Ammon's horn (tissue), 1 donor: ENCODE data around the gene NCCRP1.

Experiments
- DNase-seq: peaks from one replicate; pipeline ENCODE4 v3.0.0-alpha.2; 2016; ENCODE audit warnings: low spot score

NCCRP1 gene

DNA sequence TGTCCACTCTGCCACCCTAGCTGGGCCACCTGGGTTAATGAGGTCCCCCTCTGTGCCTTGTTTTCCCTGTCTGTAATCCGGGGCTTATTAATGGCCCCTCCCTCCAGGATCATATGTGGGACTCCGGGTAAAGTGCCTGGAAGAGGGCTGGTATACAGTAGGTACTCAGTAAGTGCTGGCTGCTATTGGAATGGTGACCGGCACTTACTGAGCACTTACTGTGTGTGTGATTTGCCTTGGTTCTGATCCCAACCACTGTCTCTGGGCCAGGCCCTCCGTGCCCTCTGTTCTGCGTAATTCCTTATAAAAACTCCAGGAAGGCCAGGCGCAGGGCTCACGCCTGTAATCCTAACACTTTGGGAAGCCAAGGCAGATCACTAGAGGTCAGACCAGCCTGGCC is 30.9 kb upstream of the NCCRP1 start:
- DNase-seq, result no peak

DNA sequence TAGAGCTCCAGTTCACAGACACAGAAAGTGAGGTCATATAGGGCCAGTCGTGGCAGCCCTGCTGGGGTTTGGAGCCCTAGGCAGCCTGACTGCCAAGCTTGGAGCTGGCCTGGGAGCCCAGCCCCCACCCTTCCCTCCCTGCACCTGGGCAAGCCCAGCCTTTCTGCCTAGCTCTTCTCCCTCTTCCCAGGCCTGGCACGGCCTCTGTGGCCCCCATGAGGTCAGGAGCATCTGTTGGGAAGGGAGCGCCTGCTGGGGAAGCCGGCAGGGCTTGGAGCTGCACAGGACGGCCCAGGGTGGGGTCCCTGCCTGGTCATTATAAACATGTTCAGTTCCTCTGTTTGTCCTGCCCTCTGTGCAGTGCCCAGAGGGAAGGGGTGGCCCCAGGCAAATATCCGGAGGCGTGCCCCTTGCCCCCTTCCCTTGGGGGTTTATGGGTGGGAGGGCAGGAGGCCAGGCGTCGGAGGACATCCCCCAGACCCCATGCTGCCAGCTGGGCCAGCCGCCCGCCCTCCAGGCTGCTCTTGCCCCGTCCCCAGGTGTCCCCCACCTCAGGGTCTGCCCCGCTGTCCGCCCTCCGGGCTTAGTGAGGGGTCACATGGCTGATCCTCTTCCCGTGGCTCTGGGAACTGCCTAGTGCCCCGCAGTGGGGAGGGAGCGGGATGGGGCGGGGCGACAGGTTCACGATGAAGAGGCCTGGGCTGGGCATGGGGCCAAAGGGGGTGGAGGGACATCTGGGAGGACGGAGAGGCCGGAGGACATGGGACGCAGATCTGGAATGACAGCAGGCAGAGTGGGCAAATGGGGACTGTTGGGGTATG is 30.0 kb upstream of the NCCRP1 start:
- DNase-seq, result peak; percentile 25

DNA sequence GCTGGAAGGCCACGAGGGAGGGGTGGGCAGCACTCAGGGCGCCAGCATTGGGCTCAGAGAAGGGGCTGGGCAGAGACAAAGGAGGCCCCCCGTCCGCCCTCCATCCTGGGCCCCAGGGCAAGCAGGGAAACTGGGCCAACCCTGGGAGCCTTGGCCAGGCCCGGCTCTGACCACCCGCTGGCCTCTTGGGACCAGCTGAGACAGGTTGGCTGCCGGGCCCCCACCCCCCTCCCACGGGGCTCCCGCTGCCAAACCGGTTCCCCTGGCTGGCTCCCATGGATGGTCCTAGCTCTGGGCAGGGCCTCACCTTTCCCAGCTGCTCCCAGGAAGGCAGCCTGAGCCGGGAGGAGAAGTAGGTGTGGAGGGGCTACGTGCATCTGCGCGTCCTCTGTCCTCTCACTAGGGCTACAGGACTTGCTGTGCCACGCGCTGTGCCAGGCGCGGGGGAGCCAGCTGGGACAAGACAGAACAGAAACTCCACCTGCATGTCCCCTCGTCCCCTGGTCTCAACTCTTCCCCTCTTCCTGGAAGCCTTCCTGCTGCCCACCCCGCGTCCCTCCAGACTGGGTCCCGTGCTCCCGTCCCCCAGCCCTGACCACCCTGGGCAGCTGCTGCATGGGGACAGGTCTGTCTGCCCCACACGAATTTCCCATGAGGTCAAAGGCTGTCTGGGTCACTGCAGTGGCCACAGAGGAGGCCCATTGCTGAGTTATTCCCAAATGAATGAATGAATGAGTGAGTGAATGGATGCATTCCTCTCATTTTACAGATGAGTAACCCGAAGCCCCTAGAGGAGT is 29.1 kb upstream of the NCCRP1 start:
- no peak for DNase-seq

DNA sequence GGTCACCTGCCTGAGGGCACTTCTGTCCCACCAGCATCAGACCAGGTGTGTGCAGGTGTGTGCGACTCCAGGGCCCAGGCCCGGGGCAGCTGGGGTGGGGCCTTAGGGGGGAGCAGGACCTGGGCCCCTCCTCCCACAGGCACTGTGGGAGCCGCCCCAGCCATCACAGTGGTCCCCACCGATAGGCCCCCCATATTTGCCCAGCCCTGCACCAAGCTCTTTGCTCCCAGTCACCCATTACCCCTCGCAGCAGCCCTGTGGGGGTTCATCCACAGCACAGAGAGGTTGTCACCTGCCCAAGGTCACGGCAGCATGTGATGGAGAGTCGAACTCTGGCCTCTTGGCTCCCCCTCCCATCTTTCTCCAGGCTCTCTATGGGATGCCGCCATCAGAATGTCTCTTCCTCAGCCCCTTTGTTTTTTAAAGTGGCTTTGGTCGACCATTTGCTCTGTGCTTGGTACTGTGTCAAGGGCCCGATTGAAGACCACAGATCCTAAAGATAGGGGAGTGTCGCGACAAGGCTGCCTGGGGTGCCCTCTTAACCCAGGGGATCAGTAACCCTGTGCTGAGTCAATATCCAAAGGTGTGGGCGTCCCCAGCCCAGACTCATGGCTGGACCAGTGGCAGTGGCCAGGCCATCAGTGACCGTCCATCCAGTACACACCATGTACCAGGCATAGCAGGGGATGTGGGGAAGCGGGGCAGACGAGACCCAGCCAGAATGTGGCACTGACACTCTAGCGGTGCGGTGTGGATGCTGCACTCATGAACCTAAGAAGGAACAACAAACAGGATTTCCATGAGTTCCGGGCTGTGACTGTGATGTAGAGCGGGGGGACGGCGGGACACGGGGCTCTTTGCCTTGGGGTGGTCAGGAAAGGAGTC is 28.3 kb upstream of the NCCRP1 start:
- no peak for DNase-seq

DNA sequence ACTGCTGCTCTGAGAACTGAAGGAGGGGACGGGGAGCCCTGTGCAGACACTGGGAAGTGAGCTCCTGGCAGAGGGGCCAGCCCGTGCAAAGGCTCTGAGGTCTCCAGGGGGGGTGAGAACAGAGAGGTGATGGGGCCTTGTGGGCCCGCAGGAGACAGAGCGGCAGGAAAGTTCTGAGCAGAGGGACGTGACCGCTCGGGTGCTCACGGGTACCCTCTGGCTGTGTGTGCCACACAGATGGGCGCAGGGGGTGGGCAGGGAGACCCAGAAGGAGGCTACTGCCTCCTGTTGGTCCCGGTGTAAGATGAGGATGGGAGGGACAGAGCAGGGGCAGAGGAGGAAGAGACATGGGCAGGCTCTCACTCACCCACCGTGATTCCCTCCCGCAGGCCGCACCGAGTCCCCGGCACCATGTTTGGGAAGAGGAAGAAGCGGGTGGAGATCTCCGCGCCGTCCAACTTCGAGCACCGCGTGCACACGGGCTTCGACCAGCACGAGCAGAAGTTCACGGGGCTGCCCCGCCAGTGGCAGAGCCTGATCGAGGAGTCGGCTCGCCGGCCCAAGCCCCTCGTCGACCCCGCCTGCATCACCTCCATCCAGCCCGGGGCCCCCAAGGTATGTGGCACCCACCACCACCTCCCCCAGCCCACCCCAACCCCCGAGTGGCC is 27.5 kb upstream of the NCCRP1 start:
- DNase-seq, result no peak

DNA sequence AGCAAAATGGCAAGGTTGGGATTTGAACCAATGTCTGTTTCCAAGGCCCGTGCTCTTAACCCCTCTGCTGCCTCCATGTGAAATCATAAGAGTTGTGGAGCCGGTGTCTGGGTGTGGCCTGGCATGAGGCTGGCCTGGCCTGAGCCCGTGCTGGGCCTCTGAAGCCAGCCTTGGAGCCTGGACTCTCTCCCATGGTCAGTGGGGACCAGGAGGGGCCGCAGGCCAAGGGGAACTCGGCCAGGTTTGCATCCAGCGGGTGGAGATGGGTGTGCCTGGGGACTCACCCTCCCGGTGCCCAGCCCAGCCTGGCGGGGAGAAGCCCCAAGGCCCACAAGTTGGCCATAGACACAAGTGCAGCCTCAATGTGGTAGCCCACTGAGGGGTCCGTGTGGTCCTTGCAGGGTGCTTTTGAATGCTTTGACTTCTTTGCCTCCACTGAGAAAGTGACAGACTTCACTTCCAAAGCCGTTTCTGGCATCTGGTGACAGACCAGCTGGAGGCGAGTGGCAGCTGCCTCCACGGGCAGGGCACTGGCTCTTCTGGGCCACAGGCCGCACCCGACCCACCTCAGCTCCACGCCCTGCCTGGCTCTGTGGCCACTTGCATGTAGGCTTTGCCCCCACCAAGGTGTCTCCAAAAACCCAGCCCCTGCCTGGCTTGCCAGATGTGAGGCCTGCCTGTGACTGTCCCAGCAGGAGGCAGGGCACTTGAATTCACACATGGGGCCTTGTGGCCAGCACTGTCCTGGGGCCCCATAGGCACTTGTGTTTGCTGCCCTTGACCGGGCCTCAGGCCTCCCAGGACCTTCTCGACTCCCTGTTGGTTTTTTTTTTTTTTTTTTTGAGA is 26.2 kb upstream of the NCCRP1 start:
- DNase-seq, result no peak

DNA sequence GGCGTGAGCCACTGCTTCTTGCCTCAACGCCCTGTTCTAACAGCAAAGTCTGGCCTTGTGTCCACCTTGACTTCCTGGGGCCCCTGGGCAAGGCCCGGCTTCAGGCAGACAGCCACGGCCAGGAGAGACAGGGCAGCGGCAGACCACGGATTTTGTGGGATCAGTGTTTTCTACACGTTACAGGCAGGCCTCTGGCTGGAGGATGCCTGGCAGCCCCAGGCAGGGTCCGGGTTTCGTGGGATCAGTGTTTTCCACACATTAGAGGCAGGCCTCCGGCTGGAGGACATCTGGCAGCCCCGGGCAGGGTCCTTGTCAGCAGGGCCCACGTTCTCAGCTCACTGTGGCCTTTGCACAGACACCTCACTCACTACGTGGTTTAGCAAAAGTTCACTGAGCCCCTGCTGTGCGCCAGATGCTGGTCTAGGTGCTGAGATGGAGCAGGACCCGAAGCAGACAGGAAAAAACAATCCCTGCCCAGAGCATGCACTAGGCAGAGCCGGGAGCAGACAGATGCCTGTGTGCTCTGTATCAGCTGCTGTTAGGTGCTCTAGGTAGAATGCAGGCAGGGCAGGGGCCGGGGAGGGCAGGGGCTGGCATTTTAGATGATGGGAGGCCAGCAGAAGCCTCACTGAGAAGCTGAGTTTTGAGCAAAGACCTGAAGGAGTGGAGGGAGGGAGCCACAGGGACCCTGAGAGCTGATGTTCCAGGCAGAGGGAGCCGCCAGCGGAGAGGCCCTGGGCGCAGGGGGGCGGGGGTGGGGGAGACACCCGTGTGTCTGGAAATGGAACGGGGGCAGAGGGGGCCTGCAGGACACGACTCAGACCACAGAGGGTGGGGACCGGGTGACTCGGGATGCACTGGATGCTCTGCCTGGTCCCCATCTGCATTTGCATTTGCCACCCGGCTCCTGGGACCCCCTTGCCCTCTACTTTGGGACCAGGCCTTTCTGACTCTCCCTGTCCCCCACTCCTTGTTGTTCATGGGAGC is 25.0 kb upstream of the NCCRP1 start:
- DNase-seq, result no peak

DNA sequence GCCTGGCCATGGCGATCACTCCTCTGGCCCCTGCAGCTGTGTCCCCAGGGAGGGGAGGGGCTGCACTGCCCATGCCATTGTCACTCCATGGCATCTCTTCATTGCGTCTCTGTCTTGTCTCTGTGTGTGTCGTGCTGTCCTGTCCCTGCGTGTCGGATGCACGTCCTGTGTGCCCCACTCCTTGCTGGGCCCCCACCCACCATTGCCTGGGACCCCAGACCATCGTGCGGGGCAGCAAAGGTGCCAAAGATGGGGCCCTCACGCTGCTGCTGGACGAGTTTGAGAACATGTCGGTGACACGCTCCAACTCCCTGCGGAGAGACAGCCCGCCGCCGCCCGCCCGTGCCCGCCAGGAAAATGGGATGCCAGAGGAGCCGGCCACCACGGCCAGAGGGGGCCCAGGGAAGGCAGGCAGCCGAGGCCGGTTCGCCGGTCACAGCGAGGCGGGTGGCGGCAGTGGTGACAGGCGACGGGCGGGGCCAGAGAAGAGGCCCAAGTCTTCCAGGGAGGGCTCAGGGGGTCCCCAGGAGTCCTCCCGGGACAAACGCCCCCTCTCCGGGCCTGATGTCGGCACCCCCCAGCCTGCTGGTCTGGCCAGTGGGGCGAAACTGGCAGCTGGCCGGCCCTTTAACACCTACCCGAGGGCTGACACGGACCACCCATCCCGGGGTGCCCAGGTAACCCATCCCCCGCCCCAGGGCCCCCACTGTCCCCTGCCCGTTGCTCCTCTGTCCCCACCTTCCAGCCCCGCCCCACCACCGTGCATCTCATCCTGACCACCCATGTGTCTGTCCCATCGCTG is 23.9 kb upstream of the NCCRP1 start:
- no peak for DNase-seq

DNA sequence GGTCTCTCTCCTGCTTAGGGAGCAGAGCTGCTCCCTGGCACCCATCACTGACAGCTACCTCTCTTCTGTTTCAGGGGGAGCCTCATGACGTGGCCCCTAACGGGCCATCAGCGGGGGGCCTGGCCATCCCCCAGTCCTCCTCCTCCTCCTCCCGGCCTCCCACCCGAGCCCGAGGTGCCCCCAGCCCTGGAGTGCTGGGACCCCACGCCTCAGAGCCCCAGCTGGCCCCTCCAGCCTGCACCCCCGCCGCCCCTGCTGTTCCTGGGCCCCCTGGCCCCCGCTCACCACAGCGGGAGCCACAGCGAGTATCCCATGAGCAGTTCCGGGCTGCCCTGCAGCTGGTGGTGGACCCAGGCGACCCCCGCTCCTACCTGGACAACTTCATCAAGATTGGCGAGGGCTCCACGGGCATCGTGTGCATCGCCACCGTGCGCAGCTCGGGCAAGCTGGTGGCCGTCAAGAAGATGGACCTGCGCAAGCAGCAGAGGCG is 23.2 kb upstream of the NCCRP1 start:
- no peak for DNase-seq

DNA sequence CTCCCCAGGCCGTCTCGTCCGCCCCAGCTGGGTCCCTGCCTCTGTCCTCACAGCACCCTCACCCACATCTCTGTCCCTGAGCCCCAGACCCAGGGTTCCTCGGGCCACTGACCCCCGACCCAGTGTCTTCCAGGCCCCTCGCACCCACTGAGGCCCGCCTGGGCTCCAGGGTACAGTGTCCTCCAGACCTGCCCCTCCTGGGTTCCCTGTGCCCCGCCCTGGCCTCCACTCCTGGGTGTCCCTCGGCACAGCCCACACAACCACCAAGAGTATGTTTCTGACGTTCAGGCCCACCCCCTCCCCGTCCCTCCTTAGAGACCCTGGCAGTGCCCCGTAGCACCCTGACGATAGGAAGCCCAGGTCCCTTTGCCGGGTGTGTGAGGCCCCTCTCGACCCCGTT is 22.6 kb upstream of the NCCRP1 start:
- no peak for DNase-seq

DNA sequence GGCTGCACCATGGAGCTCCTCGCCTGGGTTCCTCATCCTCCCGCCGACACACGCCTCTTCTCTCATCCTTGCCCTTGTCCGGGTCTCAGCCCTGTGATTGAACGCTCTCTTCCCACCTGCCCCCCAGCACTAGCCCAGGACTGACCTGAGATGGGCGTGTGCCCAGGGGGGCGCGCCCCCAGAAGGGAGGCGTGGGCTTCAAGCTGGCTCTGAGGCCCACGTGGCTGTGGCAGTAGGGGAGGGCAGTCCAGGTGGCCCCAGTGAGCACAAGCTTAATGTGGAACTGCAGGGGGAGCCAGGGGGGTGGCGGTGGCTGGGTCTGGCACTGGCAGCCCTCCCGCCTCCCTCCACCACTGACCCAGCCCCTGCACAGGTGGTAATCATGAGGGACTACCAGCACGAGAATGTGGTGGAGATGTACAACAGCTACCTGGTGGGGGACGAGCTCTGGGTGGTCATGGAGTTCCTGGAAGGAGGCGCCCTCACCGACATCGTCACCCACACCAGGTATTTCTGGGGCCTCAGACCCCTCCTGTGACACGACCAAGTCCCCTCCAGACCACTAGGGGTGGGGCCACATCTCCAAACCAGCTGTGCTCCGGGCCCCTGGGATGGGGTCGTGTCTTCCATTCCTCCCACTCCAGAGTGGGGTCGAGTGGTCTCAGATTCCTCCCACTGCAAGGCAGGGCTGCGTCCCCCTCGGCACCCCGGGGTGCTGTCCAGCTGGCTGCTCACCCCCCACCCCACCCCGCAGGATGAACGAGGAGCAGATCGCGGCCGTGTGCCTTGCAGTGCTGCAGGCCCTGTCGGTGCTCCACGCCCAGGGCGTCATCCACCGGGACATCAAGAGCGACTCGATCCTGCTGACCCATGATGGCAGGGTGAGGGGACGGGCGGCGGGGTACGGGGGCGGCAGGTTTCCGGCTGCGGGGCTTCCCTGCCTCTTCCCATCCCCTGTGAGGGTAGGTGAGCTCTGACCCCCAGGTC is 21.9 kb upstream of the NCCRP1 start:
- DNase-seq, result no peak

DNA sequence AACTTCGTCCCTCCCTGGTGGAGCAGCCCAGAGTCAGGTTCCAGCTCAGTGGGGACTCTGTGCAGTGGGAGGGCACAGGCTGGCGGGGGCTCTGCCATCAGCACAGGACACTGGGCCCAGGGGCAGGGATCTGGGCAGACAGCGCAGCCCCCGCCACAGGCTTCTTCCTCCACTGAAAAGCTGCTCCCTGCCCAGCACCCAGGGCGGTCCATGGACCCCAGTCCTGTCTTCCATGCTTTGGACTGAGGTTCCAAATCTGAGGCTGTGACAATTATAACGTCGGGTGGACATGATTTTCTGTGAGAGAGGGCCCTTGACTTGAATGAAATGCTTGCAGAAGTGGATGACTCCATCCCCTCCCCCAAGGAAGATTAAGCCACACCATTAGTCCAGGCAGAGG is 21.2 kb upstream of the NCCRP1 start:
- no peak for DNase-seq

DNA sequence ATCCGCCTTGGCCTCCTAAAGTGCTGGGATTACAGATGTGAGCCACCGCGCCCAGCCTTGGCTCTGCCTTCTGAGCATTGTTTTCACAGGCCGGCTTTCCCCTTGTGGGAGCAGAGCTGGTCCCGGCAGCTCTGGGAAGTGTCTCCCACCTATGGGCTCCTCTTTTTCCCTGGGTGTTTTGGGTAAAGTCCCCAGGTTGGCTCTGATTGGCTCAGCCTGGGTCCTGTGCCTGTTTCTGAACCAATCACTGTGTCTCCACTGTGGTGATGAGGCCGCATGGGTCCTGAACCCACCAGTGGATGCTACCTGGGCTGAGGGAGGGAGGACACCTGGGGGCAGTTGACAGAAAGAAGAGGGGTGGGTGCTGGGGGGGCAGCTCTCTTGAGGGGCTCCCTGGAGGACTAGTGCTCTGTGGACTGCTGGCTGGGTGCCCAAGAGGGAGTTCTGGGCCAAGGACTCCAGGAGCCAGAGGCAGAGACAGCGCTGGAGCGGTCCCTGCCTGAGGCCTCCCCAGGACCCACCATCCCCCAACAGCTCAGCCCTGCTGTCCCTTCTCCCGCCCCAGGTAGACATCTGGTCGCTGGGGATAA is 19.6 kb upstream of the NCCRP1 start:
- no peak for DNase-seq

DNA sequence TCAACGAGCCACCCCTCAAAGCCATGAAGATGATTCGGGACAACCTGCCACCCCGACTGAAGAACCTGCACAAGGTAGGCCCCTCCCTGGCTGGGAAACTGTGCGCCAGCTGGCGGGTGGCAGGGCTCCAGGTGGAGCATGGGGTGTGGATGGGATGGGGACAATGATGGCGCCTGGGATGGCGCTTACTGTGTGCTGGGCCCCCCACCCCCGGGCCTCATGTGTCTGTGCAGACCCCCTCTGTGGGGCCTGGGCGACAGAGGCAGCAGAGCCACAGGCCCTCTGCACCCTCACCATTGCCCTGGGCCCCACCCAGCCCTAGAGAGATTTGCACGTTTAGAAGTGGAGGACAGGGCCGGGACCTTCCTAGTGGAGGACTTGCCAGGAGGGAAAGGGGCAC is 19.0 kb upstream of the NCCRP1 start:
- DNase-seq, result no peak

DNA sequence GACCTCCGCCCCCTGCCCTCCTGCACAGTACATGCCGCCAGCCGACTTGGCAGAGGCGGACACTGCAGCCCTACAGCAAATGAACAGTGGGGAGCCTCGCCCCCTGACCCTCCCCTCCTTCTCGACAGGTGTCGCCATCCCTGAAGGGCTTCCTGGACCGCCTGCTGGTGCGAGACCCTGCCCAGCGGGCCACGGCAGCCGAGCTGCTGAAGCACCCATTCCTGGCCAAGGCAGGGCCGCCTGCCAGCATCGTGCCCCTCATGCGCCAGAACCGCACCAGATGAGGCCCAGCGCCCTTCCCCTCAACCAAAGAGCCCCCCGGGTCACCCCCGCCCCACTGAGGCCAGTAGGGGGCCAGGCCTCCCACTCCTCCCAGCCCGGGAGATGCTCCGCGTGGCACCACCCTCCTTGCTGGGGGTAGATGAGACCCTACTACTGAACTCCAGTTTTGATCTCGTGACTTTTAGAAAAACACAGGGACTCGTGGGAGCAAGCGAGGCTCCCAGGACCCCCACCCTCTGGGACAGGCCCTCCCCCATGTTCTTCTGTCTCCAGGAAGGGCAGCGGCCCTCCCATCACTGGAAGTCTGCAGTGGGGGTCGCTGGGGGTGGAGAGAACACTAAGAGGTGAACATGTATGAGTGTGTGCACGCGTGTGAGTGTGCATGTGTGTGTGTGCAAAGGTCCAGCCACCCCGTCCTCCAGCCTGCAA is 18.3 kb upstream of the NCCRP1 start:
- DNase-seq, result no peak

DNA sequence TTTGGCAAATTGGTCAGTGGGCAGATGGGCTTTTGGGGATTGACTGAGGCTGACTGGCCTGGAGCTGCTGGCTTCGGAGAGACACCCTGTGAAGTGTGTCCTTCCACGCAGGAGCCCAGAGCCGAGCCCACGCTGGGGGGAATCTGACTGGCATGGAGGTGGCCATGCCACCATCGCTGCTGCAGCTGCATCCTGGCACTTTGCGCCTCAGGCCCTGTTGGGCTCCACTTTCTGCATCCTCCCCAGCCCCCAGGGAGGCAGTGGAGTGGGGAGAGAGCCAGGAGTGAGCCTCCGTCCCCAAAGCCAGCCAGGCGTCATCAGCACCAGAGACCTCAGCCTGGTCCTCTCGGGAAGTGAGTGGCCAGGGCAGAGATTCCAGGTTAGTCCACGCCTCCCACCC is 17.0 kb upstream of the NCCRP1 start:
- no peak for DNase-seq
